Endometrial microvascular endothelial cells (primary cell): ENCODE data around the gene IL18. TPM values are rescaled to one million over a fixed set of nuclear protein-coding genes. Genes with fewer than 3 reads are reported as not detected.
"Not testable (repeated sequence)": the region's sequence is repeated elsewhere in the genome, so short reads cannot be mapped to it uniquely, and the experiment has no call there.

Experiments used
- in situ Hi-C: cut with HindIII; loops from 2 replicates; pipeline ENCODE4 v1.10.0; 2017; ENCODE audit warnings: low sequenced_read_pairs, low pct_unique_long_range_greater_than_20kb; ENCODE audit errors: inconsistent ontology term
- total RNA-seq: library from RNA; depleted of rRNA; stranded (reverse); fragments of >200 nt; gene quantifications from one replicate; pipeline ENCODE4 v1.2.3, GENCODE V29; 2015; ENCODE audit errors: inconsistent ontology term

Gene IL18
- total RNA-seq, result 0.09 TPM

GRCh38 chr11:112163875-112164685 lies at the start of gene IL18:
IL18 (minus strand) TSS chr11:112164094; CDS start chr11:112155053, 9,041 bp downstream.
- in situ Hi-C loops, result no loop called here

DNA sequence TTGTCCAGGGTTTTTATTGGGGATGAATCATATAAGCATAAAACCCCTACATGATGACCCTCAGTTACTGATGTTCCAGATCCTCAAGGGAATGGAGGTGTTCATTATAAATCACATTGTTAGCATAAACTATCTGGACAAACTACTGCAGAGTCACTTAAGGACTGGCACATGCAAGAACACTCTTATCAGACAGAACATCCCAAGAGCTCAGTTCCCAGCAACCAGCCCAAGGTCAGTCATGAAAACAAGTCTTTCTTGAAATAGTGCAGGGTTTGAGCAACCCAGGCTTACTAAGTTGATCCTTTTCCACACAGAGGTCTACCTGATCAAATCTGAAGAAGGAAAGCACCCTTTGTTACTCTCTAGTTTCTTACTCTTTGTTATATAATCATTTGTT lies 48.8 kb upstream of the IL18 start:
- in situ Hi-C loops, result no loop called here

GRCh38 chr11:112212290-112212689 lies 48.4 kb upstream of the IL18 start:
- in situ Hi-C loops, result no loop called here

DNA sequence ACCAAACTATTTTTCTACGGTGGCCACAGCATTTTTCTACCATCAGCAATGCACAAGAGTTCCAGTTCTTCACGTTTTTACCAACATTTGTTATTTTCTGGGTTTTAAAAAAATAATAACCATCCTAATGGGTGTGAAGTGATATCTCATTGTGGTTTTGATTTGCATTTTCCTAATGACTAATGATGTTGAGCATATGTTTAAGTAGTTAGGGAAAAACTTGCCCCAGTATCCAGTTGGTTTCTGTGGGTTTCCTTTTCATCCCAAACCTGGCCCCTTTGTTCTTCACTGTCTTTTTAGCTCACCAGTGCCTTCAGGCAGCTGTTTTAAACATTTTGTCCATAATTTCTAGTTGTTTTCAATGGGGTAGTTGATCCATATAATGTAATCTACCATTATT lies 47.6 kb upstream of the IL18 start:
- in situ Hi-C loops, result no loop called here

DNA sequence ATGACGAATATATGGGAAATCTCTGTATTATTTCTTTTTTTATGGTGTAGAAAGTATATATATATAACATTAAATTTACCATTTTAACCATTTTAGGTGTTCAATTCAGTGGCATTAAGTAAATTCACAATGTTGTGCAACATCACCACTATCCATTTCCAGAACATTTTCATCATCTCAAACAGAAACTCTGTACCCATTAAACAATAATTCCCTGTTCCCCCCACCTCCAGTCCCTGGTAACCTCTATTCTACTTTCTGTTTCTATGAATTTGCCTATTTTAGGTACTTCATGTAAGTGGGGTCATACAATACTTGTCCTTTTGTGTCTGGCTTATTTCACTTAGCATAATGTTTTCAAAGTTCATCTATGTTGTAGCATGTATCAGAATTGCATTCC lies 47.0 kb upstream of the IL18 start:
- in situ Hi-C loops, result no loop called here

DNA sequence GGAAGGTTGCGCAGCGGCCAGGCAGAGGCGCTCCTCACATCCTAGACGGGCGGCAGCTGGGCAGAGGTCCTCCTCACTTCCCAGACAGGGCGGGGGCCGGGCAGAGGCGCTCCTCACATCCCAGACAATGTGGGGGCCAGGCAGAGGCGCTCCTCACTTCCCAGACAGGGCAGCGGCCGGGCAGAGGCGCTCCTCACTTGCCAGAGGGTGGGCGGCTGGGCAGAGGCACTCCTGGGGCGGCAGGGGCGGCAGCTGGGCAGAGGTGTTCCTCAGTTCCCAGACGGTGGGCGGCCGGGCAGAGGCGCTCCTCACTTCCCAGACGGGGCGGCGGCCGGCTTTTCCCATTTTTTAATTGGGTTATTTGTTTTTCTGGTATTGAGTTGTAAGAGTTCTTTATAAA lies 42.2 kb upstream of the IL18 start:
- in situ Hi-C loops, result no loop called here

GRCh38 chr11:112200252-112200651 lies 36.4 kb upstream of the IL18 start:
- in situ Hi-C loops, result no loop called here

DNA sequence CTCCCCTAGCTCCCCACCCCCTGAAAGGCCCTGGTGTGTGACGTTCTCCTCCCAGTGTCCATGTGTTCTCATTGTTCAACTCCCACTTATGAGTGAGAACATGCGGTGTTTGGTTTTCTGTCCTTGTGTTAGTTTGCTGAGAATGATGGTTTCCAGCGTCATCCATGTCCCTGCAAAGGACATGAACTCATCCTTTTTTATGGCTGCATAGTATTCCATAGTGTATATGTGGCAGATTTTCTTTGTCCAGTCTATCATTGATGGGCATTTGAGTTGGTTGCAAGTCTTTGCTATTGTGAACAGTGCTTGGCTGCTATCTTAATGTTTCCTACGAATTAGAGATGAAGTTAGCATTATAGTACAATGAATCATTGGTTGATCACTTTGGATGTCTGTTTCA lies 35.2 kb upstream of the IL18 start:
- in situ Hi-C loops, result not testable (repeated sequence)

- in situ Hi-C loops, result no loop called here
These were observed 32.7 kb upstream of the IL18 start for GRCh38 chr11:112196519-112197087.

GRCh38 chr11:112195951-112196351 lies 32.1 kb upstream of the IL18 start:
- in situ Hi-C loops, result no loop called here

DNA sequence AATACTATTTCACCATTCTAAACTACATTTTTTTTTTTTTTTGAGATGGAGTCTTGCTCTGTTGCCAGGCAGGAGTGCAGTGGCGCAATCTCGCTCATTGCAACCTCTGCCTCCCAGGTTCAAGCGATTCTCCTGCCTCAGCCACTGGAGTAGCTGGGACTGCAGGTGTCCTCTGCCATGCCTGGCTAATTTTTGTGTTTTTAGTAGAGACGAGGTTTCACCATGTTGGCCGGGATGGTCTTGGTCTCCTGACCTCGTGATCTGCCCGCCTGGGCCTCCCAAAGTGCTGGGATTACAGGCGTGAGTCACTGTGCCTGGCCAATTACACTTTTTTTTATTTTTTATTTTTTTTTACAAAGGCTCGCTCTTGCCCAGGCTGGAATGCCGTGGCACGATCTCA lies 31.2 kb upstream of the IL18 start:
- in situ Hi-C loops, result not testable (repeated sequence)

- in situ Hi-C loops, result no loop called here
These were observed 22.4 kb upstream of the IL18 start for GRCh38 chr11:112186304-112186703.

DNA sequence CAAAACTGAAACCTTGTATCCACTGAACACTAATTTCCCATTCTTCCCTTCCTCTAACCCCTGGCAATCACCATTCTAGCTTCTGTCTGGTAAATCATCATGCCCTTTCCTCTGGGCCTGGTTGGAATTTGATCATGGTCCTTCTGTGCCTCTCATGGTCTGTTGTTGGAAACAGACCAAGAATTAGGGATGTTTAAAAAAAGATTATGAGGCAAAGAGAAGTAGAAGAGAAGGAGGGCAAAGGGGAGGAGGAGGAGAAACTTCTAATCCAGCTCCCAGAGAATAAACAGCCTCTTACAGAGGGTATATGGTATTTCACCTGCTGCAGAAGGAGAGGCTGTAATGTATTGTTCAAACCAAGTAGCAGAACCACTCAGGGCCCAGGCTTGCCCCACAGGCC lies 22.0 kb upstream of the IL18 start:
- in situ Hi-C loops, result no loop called here

GRCh38 chr11:112182867-112183266 lies 19.0 kb upstream of the IL18 start:
- in situ Hi-C loops, result no loop called here

DNA sequence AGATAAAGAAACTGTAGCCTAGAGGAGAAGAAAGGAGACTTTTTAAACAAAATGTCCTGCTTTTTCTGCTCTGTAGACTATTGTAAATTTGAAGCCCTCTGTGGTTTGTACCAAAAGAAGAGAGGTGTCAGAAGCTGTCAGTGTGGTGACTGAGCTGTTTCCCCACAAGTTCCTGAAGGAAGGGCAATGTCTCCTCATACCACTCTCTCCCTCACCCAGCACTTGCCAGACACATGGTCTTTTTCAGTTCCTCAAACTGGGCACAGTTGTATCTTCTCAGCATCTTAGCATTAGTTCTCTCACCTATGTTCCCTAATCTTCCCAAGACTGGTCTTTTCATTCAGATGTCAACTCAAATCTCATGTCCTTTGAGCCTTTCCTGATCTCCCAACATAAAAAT lies 15.7 kb upstream of the IL18 start:
- in situ Hi-C loops, result no loop called here

DNA sequence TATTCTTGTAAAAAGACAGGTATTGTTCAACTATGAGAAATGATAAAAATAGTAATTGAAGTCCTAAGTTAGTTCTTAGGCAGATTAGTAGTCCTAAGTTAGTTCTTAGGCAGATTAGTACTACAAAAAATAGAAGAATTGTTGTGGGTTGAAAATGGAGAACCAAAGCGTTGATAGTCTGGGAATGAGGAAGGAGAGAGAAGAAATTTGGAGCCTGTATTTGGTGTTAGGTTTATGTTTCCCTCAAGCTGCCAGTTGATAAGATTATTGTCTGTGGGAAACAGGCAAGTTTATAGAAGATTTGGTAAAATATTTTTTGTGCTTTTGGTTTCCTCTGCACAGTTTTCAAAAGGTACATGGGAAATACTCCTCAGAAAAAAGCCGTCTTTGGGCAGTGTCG lies 15.0 kb upstream of the IL18 start:
- in situ Hi-C loops, result no loop called here

DNA sequence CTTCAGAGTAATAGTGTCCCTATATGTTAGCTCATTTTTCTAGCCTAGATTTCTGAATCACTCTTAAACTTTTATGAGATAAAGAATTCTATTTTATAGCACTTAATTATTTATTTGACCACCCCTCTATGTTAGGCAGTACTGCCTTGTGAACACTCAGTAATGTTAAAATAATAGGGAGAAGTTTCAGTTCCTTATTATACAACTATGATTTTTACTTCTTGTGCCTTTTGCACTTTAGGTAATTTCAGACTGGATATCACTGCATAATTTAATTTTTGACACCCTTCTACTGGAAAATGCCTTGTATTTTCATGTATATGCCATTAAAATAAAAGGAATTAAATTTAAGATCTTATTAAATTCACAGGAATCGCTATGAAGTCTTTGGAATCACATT lies 14.5 kb upstream of the IL18 start:
- in situ Hi-C loops, result no loop called here

DNA sequence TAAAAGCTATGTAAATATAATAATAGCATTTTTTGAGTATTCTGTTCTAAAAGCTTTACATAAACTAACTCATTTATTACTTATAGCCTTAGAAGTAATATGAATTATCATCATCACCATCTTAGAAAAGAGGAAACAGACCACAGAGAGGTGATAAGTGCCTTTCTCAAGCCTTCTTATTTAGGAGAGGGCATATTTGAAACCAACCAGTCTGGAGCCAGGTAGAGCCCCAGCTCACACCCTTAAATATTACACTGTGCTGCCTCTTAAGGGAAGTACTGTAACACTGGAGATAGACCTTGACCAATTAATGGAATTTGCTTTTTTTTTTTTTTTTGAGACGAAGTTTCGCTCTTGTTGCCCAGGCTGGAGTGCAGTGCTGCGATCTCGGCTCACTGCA lies 13.7 kb upstream of the IL18 start:
- in situ Hi-C loops, result no loop called here

GRCh38 chr11:112176077-112176476 lies 12.2 kb upstream of the IL18 start:
- in situ Hi-C loops, result no loop called here

DNA sequence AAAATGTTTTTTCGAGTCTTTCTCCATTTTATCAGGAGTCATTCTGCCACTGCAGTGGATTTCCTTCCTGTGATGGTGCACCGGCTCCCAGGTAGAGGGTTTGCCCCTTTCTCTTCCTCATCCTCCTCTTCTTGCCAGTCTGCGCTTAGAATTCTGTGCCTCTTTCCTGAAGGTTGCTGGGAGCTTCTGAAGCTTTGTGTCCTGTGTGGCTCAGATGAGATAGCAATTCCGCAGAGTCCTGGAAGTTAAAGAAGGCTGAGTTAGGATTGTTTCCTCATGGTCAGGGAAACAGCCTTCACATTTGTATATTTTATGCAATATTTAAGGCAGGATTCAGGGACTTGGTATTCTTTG lies 11.7 kb upstream of the IL18 start:
- in situ Hi-C loops, result no loop called here
